Fibroblast of skin of back (primary cell): ENCODE measurements around the gene ZNF18.
"Not testable (repeated sequence)": the region's sequence is repeated elsewhere in the genome, so short reads cannot be mapped to it uniquely, and the experiment has no call there.

Experiments used
- DNase-seq: peaks from one replicate; pipeline ENCODE4 v3.0.0-alpha.2; 2013

The ZNF18 gene

DNA sequence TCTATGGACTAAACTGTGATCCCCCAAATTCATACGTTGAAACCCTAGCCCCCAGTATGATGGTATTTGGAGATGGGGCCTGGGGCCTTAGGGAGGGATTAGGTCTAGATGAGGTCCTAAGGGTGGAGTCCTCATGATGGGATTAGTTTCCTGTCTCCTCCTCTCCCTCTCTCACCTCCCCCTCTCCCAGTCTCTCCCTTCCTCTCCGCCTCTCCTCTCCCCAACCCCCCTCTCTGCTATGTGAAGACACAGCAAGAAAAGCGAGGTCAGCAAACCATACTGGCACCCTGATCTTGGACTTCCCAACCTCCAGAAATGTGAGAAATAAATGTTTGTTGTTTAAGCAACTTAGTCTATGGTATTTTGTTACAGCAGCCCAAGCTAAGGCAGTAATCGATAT is 15.4 kb downstream of the ZNF18 start:
- DNase-seq, result no peak

DNA sequence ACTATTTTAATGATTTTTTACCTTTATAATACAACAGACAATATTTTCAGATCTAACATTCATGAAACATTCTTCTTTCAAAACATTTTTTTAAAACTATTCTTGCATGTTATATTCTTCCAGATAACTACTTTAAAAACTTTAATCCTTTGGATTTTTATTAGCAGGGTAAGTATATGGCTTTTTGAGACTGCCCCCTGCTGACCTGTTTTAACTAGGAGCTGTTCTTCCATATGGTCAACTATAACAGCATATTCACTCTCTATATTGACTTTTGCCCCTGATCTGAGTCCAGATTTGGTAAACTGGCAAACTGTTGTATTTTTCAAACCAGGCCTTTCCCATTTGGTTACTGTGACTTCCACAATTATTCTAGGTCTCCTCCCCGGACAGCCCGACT is 16.5 kb downstream of the ZNF18 start:
- no peak for DNase-seq

DNA sequence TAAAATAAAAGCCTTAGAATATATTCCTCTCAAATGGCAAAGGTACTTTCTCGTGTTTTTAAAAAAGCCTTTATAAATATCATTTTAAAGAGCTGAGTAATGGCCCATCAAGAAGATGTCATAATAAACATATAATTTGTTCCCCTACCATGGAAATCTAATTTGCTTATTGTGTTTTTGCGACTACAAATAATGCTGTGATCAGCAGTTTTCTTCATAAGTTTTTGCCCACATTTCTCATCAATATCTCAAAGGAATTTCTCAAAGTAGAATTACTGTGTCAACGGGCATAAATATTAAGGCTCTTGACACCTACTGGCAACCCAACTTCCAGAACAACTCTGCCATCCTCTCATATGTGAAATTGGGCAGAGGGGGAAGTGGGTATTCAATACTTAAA is 17.5 kb downstream of the ZNF18 start:
- no peak for DNase-seq

DNA sequence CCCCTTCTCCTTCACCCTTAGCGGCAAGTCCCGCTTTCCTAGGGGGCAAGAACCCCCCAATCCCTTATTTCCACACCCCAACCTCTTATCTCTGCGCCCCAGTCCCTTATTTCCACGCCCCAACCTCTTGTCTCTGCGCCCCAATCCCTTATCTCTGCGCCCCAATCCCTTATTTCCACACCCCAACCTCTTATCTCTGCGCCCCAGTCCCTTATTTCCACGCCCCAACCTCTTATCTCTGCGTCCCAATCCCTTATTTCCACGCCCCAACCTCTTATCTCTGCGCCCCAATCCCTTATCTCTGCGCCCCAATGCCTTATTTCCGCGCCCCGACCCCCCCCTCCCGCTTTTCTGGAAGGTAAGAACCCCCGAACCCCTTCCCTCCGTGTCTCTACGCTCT is 24.5 kb downstream of the ZNF18 start:
- DNase-seq, result not testable (repeated sequence)

DNA sequence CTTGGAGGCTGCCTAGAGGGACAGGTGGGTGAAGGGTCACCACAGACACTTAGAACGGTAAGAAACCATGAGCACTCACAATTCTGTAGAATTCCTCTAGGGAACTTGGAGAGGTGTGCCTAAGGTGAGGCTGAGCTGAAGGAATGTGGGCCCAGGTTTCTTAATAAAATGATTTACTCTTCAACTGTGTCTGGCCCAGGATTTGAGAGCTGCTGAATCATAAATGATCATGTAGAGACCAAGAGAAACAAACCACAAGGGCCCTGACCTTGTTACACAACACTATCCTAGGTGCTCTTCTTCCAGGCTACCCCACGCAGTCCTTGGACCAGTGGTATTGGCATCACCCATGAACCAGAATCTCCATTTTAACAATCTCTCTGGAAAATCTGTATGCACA is 27.7 kb downstream of the ZNF18 start:
- no peak for DNase-seq

DNA sequence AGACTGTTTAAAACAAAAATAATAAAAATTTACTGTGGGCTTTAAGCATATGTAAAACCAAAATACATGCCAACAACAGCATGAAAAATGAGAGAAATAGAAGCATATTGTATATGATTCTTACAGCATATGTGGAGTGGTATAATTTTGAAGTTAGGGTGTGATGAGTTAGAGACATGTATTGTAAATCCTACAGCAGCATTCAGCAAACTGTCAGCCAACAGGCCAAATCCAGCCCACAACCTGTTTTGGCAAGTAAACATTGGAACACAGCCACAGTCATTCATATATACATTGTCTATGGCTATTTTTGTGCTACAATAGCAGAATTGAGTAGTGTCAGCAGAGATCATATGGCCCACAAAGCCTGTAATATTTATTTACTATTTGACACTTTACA is 42.3 kb downstream of the ZNF18 start:
- no peak for DNase-seq

DNA sequence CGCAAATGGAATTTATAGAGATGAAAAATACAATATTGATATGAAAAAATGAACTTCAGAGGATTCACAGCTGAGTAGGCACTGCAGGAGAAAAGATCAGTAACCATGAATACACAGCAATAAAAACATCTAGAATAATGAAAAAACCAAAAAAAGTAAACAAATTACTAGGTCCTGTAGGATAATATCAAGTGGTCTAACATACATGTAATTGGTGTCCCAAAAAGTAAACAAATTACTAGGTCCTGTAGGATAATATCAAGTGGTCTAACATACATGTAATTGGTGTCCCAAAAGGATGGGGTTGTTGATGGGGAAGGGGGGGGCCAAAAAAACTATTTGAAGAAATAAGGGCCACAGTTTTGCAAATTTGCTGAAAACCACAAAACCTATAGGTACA is 43.4 kb downstream of the ZNF18 start:
- no peak for DNase-seq

DNA sequence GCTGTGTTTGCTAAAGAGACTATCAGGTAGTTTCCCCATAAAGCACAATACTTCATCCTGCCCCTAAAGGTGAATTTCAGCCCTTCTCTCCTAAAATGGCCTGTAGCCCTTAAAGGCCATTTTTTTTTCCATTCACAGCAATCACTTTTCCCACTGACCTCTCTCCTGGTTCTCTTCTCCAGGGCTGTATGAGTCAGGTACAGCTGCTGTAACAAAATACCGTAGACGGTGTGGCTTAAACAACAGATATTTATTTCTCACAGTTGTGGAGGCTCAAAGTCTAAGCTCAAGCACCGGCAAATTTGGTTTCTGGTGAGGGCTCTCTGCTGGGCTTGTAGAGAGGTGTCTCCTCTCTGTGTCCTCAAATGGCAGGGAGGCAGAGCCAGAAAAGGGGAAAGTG is 44.7 kb downstream of the ZNF18 start:
- DNase-seq, result no peak

DNA sequence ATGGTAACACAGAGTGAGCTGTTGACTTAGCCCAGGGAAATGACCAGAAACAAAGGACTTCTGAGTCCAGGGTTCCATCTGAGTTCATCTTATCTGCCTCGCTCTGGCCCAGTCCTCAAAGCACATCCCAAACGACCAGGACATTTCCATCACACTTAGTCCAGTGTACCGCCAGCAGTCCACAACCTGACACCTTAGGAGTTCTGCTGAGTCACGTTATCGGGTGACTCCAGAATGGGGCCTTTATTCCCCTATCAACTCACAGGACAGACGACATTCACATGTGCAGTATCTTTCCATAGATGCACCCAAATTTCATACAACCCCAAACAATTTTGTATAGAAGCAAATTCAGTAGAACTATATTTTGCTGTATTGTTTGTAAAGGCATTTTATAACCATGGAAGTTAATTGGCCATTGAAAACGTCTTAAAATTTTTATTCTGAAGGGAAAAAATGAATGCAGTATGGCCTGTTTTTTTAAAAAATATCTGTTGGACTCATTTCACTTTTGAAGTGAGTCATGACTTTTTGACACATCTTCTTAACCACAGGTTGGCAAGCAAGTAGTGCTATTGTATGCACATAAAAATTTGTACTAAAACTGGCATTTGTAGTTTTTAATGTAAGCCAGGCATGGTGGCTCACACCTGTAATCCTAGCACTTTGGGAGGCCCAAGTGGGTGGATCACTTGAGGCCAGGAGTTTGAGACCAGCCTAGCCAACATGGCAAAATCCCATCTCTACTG is 46.3 kb downstream of the ZNF18 start:
- peak; percentile 15 for DNase-seq

DNA sequence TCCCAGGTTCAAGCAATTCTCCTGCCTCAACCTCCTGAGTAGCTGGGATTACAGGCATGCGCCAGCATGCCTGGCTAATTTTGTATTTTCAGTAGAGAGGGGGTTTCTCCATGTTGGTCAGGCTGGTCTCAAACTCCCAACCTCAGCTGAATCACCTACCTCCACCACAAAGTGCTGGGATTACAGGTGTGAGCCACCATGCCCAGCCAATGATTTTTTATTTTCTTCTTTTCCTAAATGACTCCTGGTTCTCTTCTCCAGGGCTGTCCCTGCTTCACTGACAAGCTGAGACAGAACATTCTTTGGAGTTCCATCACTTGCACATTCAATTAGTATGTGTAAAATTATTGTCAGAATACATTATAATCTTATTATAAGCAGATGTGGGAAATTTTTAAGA is 47.7 kb downstream of the ZNF18 start:
- DNase-seq, result not testable (repeated sequence)

DNA sequence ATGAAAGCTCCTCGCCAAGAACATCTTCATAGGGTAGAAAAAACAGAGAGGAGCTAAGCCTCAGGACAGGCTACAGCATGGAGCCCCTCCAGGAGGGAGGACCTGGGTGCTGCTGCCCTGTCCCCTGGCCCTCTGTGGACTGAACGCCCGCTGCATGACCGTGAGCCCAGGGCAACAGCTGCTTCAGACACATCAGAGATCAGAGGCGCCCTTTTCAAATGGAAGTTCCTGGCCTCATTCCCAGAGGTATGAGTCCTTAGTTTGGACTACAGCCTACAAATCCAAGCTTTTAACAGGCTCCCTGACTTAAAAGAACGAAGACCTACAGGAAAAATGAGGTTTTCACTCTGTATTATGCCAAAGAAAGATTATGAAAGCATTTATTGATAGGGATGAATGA is 48.5 kb downstream of the ZNF18 start:
- DNase-seq, result peak; percentile 41

DNA sequence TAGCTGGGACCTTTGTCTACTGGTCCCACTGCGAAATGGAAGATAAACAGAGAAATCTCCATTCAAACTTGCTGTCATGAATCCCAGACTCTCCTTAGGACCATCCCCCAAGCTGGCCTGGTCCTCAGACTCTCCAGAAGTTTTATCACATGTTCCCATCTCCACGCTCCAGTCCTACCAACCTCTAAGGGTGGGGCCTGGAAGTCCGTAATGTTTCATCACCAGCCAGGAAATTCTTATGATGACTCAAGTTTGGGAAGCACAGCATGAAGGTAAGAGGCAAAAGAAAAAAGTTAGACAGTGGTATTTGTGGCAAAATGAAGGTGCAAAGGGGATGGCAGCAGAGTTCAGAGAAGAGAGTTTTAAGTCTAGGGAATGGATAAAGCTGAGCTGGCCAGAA is 52.7 kb downstream of the ZNF18 start:
- DNase-seq, result peak; percentile 16

DNA sequence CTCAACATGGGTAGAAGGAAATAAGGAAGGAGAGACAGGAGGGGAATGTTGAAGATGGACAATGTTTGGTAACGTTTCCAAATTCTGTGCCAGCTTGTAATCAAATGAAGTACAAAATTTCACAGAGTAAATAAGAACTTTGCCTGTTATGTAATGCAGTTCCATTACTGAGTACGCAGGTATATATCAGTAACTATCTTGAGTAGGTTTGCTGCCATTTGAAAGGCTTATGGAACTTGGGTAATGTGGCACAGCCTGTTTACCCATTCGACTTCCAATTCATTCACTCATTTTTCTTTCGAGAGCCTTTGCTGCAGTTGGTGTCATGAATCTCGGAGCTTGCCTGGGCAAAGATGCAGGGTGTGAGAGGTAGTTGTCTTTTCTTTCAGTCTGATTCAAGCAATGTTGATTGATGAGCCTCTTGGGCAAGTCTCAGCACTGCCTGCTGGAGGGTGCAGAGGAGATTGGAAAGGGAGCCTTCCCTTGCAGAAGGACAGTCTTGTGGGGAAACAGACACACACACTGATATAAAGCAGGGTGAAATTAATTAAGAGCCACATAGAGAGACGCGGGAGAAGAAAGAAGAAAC is 53.4 kb downstream of the ZNF18 start:
- DNase-seq, result no peak

DNA sequence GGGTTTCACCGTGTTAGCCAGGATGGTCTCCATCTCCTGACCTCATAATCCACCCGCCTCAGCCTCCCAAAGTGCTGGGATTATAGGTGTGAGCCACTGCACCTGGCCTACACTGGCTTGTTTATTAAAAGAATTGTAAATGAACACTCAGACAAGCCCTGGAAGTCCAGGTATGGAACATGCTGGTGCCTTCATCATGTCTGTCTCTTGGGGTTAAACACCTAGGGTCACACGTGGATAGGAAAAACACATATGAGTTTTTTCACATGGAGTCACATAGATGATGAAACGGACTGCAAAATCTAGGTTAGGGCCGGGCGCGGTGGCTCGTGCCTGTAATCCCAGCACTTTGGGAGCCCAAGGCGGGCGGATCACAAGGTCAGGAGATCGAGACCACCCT is 54.2 kb downstream of the ZNF18 start:
- not testable (repeated sequence) for DNase-seq

DNA sequence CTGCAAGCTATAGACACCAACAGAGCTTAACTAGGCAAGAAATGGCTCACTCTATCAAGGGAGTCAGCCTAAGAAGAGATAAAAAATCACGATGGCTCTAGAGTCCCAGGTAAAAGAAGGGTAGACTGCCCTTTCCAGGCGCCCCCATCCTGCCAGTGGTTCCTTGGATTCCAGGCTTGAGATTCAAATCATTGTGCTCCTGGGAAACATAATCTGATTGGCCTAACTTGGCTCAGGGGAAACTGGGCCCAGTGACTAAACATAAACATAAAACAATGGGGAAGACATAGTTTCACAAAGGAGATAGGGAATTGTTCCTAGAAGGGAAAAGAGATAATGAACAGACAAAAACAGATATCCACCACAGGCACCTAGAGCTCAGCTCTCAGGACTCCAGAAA is 56.4 kb downstream of the ZNF18 start:
- DNase-seq, result no peak

DNA sequence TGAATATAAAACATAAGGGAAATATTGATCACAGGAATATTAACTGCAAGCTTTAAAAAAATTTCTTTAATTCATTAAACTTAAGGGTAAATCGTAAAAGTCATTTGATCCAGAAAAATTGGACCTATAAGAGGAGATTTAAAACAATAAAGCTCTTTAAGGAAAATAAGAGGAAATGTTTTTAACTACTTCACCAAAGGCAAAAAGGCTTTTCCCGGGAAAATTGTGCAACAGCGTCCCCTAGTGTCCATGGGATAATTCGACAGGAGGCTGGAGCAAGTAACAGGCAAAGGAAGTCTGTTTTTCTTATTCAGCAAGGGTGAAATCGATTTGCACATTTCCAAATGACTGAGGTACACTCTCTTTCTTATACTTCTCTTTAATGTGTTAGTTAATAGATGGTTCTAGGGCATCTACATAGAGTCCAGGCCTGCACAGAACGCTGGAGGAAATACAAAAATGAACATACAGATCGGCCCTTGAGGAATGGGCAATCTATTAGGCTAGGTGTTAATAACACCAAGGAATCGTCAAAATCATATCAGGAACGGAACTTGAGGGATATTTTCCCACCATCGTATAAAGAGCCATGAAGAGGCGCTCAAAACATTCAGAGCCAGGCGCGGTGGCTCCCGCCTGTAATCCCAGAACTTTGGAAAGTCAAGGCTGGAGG is 61.4 kb downstream of the ZNF18 start:
- DNase-seq, result peak; percentile 56

DNA sequence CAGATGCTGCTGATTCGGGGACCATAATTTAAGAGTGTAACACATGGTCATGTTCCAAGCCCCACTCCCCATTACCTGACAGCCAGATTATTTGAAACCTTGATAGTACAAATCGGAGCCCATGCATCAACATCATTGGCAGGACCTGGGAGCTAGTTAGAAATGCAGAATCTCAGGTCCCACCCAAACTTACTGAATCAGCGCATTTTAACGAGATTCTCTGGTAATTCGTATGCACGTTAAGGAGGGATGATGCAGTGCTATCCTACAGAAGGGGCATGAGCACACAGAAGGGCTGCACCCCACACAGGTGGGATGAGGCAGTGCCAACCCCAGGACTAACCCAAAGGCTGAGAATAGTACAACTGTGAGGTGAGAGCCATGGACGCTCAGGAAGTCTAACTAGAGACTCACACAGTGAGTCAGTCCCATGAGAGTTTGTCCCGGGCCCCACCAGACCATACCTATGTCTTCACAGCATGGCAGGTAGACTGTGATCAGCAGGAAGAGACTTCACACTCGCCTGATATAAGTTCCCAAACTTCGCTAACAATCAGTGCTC is 64.9 kb downstream of the ZNF18 start:
- no peak for DNase-seq

DNA sequence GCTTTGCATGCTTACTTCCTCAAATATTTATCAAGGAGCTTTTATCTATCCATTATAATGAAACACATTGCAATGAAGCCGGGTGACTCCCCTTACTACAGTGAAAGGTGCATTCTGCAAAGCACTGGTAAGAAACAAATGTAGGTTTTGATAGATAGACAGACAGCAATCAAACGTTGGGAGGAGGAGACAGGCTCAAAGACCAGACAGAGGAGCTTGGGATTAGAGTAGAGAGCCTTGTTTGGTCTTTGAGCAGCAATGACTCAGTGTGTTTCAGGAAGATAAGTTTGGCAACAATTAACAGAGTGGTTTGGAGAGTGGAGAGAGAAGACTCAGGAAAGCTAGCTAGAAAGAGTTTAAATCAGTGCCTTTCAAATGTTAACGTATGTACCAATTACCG is 68.8 kb downstream of the ZNF18 start:
- DNase-seq, result no peak
